HG02571 (cell line): ENCODE measurements around the gene SSUH2.

ENCODE experiments used
- ATAC-seq: cut with Tn5 transposase; IDR thresholded peaks from one replicate; pipeline ENCODE4 v1.9.1; 2021; ENCODE audit warnings: mild to moderate bottlenecking, moderate library complexity; ENCODE audit not compliant: unreplicated experiment

The SSUH2 gene

DNA sequence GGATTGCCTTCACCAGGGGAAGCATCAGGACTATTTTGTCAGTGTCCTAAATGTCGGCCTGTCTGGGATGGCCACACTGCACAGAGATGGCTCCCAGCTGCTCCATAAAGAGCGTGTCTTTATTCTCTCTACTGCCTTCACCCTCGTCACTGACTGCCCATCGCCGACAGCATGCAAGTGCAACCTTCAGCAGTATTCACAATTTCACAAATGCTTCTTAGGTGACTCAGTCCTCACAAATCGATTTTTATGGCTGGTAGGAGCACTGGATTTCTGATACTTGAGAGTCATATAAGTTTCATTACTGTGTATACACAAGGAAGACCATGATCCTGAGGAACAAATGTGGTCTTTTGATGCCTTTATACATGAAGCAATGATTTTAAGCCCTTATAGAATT is 1.1 kb upstream of the SSUH2 start:
- ATAC-seq = no peak

DNA sequence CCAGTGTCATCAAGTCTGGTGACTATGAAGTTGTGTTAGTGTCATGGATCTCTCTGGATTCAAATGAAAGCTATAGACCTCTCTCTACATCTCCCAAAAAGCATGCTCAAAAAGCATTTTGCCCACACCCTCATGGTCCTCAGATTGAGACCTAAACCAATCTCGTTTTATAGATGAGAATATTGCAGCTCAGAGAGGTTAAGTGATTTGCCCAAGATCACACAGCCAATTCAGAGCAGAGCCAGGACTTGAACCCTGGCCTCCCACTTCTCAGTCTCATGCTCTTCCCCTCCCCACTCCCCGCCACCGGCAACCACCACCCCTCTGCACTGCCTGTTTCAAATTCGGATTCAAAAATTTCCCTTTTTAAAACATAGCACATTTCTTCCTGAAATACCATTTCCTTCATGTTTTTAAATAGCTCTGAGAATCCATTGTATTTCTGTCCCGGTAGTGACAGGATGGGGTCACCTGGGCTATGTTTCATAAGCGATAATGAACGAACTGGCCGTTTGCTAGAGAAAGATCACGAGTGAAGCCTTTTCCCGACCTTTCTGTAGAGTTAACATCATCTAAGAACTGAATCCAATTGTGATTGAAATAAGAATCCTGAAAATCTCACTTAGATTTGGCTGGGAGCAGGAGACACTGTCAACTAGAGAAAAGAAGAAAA is 769 bp downstream of the SSUH2 start:
- ATAC-seq = no peak

DNA sequence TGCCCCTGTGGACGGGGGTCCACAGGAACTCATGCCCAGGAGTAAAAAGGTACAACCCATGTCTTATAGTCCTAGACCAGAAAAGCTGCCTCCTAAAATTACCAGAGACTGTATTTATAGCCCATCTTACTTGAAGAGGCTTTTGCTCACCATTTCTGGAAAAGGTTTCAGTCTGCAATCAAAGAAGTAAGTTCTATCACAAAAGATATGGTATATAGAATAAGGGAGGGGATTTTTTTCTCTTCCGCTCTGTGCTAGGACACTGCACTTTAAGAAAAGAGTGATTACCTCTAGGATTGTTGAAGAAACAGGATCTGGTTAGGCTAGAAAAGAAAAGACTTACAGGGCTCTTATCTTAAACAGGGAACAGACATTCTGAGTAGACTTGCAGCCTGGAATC is 2.6 kb downstream of the SSUH2 start:
- ATAC-seq = no peak

DNA sequence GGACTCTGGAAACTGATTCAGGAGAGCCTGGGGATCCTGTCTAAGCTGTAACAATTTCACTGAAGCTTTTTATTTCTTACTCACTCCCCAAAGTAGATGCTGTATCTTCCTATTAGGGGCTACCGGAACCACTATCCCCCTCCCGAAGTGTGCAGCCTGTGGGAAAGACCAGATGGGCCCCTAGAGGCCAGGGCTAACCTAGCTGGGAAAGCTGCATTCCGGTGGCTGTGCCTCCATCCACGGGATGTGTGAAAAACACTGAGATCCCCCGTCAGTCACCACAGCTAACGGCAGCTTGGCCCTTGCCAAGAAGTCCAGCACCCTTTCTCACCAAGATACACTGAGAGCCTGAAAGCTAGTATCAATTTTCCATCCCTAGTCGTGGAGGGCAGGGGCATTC is 3.1 kb downstream of the SSUH2 start:
- no peak for ATAC-seq

DNA sequence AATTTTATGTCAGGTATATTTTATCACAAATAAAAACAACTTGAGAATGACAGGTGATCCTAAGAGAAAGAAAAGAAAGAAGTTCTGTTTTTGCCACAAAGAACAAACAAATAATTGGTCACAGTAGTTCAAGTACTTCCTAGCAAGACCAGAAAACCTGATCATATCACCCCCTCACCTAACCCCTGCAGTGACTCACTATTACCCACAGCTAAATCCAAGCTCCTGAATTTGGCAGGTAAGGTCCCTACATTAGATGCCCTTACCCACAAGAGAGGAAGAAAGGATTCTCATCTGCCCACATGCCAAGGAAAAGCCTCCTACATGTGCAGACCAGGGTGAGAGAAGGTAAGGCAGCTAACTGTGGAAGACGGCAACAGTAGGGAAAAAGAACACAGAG is 4.4 kb downstream of the SSUH2 start:
- no peak for ATAC-seq

DNA sequence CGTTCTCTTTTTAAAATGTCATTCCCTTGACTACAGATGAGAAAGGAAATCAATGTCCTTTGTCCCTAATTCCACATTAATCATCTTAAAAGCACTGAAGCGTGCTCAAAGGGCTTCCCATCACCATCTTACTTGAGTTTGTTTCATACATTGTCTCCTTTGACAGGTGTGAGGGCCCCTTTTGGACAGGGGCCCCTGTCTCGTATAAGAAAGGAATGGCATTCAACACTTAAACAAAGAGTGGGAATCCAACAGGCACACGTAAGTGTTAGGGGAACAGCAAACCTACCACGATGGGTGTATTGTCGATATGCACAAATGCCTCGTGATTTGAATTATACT is 5.0 kb downstream of the SSUH2 start:
- ATAC-seq = no peak

DNA sequence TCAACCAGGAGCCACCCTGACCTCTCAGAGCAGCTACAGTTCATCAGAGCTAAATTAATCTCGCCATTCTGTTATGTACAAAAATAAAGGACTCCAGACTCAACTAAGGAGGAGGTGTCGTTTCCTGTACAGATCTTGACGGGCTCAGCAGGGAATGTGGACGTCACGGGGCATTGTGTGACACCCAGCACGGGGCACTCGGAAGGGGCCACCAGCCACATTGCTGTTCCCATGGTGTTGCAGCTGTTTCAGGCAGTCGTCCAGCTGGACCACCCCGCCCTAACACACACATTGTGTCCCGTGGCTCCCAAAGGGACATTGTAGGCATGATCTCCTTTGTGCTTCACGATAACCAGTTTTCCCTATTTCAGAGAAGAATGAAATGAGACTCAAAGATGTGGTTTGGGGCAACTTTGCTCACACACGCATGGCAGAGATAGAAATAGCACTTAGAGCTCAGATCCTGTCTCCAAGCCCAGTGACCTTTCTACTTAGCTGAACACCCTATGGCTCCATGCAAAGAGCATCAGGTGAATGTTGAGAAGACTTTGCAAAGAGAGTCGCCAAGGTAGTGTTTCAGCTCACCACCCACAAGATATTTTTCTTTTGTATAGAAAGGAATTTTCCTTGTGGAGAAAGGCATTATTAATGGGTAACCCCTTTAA is 5.5 kb downstream of the SSUH2 start:
- no peak for ATAC-seq

DNA sequence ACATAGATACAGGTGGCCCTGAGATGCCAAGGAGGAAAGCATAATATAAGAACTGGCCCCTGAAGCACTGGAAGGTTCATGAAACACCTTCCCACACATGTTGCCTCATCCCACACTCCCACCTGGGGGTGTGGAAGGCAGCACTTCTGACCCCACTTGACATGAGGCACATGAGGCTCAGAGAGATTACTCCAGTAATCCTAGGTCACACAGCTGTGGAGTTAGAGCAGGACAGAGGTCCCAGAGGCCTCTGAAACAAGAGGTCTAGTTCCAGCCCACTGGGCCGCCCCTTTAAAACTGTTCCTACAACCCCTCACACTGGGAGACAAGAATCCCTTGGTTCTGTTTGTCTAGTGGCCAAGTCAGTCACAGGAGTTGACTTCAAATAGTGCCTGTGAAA is 7.2 kb downstream of the SSUH2 start:
- no peak for ATAC-seq

DNA sequence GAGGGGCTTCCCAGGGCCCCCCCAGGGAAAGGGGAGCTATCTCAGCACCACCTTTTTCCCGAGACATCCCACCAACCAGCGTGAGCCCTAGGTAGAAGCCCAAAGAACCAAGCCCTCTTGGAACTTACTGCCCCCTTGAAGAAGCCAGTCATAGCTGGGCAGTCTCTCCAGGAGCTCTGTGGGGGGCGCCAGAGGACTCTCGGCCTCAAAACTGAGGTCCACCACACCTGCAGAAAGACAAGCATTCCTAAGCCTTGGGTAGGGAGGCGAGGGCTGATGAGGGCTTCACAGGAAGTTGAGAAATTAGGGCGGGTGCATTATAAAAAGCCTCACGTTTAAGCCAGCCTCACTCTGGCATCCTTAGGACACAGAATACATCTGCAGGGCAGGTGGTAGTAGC is 9.0 kb downstream of the SSUH2 start:
- ATAC-seq = no peak

DNA sequence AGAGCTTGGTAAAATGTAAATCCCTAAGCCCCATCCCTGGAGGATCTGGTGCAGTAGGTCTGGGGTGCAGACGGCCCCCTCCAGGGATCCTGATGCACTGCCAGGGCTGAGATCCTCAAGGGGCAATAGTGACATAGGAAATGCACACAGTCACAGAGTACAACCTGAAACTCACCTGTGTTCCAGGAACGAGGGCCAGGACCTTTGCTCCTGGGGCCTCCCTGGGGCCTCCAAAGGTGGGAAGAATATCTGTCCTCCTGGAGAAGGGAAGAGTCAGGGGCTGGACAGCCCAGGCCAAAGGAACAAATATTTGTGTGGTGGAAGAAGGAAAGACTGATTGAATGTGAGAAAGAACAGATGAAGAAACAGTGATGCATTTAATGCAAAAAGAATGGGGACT is 9.5 kb downstream of the SSUH2 start:
- no peak for ATAC-seq

DNA sequence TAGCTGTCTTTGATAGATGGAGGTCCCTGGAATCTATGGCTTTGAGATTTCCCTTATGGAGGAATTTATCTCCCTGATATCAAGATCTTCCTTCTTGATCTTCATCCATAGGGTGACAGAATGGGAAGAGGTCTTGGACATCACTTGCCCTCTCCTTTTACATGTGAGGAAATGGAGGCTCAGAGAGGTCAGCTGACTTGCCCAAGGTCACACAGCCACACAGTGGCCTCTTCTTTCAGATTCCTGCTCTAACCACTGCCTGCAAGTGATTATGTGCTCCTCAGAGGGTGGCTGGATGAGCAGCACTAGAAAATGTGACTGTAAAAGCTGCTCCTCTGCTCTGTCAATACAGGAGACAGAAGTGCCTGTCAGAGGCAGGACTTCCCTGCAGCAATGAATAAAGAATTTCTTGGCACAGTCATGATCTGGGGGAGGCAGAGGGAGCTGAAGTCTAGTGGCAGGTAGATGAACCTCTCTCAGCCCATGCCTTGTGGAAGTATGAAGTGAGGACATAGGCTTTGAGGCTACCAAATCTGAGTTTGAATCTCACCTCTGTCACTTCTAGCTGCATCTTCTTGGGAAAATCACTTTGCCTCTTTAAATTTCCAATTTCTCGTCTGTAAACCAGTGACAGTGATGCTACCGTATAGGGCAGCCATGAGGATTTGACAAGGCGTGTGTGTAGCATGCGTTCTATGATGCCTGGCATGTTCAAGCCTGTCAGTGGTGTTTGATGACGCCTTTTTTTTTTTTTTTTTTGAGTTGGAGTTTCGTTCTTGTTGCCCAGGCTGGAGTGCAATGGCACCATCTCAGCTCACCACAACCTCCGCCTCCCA is 12.0 kb downstream of the SSUH2 start:
- no peak for ATAC-seq

DNA sequence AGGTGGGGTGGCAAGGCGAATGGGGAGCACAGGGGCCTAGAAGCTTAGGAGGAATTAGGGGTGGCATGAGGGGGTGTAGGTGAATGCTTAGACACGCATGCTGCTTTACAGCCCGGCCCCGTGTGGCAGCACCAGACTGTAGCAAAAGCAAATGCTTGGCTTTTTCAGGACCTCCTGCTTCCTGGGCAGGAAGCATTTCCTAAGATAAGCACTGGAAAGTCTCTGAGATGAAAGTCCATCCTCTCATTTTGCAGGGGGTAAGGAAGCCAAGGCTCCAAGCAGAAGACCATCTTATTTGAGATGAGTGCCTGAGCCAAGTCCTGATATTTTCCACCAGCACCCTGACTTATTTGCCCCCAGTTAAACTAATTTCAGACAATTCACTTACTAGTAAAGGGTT is 12.9 kb downstream of the SSUH2 start:
- no peak for ATAC-seq

DNA sequence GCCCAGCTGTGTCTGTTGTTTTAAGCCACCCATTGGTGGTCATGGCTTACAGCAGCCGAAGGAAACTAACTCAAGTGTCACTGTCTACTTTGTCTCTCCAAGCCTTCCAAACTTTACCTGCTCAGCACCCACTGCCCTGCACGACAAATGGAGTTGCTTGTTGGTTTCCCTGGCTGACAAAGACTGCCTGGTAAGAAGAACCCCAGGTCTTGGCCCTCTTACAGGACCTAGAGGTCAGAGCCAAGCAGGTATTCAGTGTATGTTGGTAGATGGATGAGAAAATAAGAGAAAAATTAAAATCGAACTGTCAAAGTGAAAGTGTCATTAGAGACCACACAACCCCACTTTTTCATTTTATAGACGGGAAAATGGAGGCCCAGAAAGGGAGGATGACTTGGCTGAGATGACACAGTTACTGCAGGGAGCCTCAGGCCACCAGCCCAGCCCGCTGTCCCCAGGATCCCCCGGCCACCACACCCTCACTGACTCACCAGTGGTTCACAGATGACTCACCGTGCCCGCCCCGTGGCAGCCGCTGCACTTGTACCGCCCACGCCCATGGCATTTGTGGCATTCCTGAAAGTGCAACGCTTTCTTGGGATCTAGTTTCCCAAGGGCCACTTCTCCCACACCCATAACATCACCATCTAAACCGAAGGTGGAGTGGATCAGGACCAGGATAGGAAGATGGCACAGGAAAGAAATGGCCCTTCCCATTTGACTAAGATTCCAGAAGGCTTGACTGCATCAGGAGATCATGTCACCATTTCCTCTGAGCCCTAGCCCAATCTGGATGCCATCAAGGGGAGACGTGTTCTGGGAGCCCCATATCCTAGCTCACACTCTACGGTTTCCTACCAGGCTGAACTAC is 15.2 kb downstream of the SSUH2 start:
- peak; percentile 86 for ATAC-seq

DNA sequence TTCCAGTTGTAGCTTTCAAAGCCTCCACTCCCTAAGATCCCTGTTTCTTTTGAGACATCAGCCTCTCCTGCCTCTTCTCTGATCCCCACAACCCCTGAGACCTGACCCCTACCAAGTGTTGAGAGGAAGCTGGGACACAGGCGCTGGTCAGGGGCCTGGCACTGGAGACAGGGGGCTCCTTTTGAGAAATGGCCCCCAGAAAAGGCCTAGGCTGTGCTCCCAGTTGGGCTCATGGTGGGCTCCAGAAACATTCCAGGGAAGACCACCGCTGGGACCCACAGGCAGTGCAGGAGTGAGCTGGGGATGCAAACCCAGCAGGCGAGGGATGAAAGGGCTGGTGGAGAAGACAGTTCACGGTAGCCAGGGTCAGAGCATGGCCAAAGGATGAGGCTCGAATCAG is 16.6 kb downstream of the SSUH2 start:
- no peak for ATAC-seq

DNA sequence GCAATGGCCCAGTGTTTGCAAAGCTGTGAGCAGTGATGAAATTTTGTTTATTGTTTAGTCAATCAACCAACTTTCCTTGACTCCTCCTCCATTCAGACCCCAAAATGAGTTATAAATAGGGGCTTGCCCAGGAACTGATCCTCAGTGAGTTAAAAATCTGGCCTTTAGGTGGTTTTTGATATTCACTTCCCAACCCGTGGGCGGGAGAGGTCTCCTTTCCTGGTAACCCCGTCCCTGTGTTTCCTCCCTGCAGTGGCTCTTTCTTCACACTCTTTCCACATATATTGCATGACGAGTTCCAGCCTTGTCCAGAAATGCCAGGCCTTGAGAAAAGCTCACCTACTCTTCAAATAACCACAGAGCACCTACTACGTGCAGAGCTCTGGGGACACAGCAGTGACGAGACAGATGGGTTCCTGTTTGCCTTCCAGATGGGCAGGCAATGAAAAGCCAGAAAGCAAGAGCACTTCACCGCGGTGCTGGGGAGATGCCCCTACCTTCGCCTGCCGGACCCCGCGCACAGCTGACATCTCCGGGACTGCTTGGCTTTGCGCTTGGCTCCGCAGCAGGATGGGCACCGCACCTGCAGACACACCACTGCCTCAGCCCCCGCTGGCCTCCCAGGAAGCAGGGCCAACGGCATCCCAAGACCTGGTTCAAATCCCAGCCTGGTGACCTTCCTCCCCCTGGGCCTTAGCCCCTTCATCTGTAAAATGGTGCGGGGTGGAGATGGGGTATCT is 17.2 kb downstream of the SSUH2 start:
- no peak for ATAC-seq

DNA sequence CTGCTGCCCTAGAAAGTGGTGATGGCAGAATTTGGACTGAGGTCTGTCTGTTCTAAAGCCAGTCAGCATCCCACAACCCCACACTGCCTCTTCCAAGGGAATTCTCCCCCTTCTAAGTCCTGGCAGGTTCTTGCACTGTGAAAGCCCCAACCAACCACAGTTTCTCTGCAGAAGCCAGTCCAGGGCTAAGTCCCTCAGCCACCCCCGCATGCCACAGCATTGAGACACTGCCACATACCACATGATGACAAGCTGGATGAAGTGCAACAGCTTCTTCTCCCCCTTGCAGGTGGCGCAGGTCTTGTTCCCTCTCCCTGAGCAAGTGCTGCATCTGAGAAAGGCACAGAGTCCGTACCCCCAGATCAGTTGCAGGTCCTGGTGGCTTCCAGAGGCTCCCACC is 18.6 kb downstream of the SSUH2 start:
- ATAC-seq = no peak

DNA sequence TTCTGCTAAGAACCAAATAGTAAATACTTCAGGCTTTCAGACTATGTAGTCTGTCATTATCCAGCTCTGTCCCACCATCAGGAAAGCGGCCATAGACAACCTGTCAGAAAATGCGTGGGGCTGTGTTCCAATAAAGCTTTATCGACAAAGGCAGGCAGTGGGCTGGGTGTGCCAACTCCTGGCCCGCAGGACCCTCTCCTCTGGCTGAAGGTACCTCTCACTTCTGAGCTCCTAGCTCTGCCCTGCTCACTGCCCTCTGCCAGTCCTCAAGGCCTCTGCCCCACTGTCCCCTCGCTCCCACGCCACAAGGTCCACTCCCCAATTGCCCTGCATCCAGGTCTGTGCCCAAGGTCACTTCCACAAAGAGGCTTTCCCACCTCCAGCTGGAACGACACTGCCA is 20.0 kb downstream of the SSUH2 start:
- ATAC-seq = no peak

DNA sequence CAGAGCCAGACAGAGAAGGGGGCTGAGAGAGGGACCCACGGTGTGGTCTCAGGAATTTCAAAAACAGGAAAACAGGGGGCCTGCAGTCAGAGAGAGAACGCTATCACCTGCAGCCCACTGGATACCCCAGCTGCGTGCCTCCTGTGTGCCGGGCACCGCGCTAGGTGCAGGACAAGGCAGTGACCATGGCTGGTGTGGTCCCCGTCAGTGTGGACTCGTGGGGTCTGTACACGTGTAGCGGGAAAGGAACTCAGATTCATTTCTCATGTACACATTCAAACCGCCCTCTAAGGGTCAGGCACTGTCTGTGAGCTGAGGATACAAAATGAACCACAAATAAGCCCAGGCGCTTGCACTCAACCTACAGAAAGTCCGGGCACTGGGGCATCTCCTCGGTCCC is 20.9 kb downstream of the SSUH2 start:
- ATAC-seq = no peak

DNA sequence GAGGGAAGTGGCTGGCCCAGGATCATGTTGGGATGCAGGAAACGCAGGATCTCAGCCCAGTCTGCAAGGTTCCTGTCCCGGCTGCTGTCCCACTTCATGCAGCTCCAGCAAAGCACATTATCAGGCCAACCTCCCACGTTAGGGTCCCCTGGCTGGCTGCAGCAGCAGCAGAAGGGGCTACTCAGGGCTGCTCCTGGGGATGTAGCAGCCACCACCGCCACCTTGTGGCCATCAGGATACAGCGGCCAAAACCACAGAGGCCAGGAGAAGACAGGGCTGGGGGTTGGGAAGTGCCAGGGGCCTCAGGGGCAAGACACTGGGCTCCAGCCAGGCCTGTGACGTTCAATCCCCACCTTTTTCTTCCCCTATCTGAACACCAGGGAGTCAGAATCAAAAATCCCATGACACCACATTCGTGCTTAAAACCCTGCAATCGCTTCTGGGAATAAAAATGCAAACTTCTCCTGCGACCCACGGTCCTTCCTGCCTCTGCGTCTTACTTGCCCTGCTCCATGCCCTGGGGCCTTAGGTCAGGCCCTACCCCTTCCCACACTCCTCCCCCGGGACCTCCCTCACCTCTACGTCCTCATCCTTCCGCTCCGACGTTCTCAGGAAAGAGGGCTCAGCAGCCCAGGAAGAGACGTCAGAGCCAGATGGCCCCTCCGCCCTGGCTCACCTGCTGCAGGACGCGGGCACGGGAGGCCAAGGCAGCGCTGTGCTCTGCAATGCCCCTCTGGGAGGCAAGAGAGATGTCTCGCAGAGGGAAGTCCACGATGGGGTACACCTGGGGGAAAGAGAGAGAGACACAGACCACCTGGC is 21.5 kb downstream of the SSUH2 start:
- peak; percentile 88 for ATAC-seq

DNA sequence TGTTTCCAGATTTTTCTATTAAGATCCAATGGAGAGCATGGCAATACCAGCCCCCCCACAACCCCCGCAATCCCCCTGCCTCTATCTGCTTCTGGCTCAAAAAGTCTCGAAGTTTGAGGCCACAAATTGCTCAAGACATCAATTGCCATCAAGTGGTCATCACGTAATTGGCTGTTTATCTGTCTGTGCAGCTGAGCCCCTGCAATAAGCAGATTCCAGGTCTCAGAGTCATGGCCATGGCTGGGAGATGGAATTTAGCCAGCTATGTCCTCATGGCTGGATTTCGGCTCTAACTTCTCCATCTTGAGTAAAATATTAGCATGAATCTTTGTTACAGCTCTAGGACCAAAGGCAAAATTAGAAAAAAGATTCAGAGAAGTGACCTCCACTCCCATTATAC is 22.7 kb downstream of the SSUH2 start:
- ATAC-seq = no peak
